DOHH2 (cell line): ENCODE results near the gene CEP85L.

Experiments used
- H3F3A ChIP-seq: fragments of 200-600 bp; sonication (generic), shearing (Covaris generic); 2 replicates; pipeline ENCODE4 v1.6.0; 2016; ENCODE audit warnings: antibody characterized with exemption, mild to moderate bottlenecking; ENCODE audit not compliant: control insufficient read depth, insufficient read depth
- H3K27ac ChIP-seq: fragments of 200-600 bp; sonication (generic); 2 replicates; pipeline ENCODE4 v1.5.1; 2014; ENCODE audit warnings: low read depth, mild to moderate bottlenecking, low read length, moderate library complexity
- H3K27me3 ChIP-seq: fragments of 200-600 bp; sonication (generic); 2 replicates; pipeline ENCODE4 v1.6.1; 2014; ENCODE audit warnings: mild to moderate bottlenecking, low read length, mixed read lengths; ENCODE audit not compliant: control insufficient read depth
- H3K36me3 ChIP-seq: fragments of 200-600 bp; sonication (generic); 2 replicates; pipeline ENCODE4 v1.6.1; 2014; ENCODE audit warnings: mild to moderate bottlenecking, low read length, moderate library complexity, mixed read lengths; ENCODE audit not compliant: control insufficient read depth
- H3K4me1 ChIP-seq: fragments of 200-600 bp; sonication (generic); 2 replicates; pipeline ENCODE4 v1.6.1; 2014; ENCODE audit warnings: mild to moderate bottlenecking, low read length, mixed read lengths; ENCODE audit not compliant: control insufficient read depth
- H3K4me2 ChIP-seq: fragments of 200-600 bp; sonication (generic); 2 replicates; pipeline ENCODE4 v1.6.0; 2014; ENCODE audit warnings: mild to moderate bottlenecking, low read length, moderate library complexity
- H3K4me3 ChIP-seq: fragments of 200-600 bp; sonication (generic); 2 replicates; pipeline ENCODE4 v1.5.1; 2014; ENCODE audit warnings: mild to moderate bottlenecking, low read length, mixed read lengths
- H3K79me2 ChIP-seq: fragments of 200-600 bp; sonication (generic); 2 replicates; pipeline ENCODE4 v1.6.1; 2014; ENCODE audit warnings: mild to moderate bottlenecking, low read length, mixed read lengths; ENCODE audit not compliant: control insufficient read depth
- H3K9me2 ChIP-seq: fragments of 200-600 bp; sonication (generic); replicated peaks from 2 replicates; pipeline ENCODE4 v1.6.1; 2014; ENCODE audit warnings: mild to moderate bottlenecking, low read length, mixed read lengths; ENCODE audit not compliant: control insufficient read depth
- H3K9me3 ChIP-seq: fragments of 200-600 bp; sonication (generic); 2 replicates; pipeline ENCODE4 v1.6.1; 2014; ENCODE audit warnings: antibody characterized with exemption, low read length, mixed read lengths; ENCODE audit not compliant: control insufficient read depth, insufficient read depth
- H4K20me1 ChIP-seq: fragments of 200-600 bp; sonication (generic); 2 replicates; pipeline ENCODE4 v1.6.0; 2014; ENCODE audit warnings: low read depth, mild to moderate bottlenecking, antibody characterized with exemption, low read length, moderate library complexity; ENCODE audit not compliant: control insufficient read depth, insufficient read depth
- CTCF ChIP-seq: fragments of 200-600 bp; sonication (generic); IDR thresholded peaks from one replicate; pipeline ENCODE4 v1.5.1; 2014; ENCODE audit warnings: antibody characterized with exemption, mild to moderate bottlenecking, low read depth, low read length; ENCODE audit not compliant: poor library complexity, severe bottlenecking
- EZH2phosphoT487 ChIP-seq: fragments of 200-600 bp; sonication (generic); IDR thresholded peaks from 2 replicates; pipeline ENCODE4 v1.6.1; 2017; ENCODE audit warnings: borderline replicate concordance, mild to moderate bottlenecking, antibody characterized with exemption, low read length, moderate library complexity, mixed read lengths

CEP85L gene

GRCh38 chr6:118565311-118565960 lies 86.0 kb downstream of the CEP85L start:
- no peaks in the 10 kb centered on the region for H3K79me2 ChIP-seq
- H3K27me3 ChIP-seq = no peaks in the 10 kb centered on the region
- H3K4me1 ChIP-seq = peaks cover 16% of the 10 kb centered on the region
- H3K4me2 ChIP-seq = 0 out of 2 replicates have a peak overlapping the region, but pooled peaks have one; percentile 20
- H3F3A ChIP-seq = no peaks in the 10 kb centered on the region
- no peak overlapping the region for H3K4me3 ChIP-seq
- H3K27ac ChIP-seq = no peak overlapping the region
- H3K9me3 ChIP-seq = no peaks in the 10 kb centered on the region
- TF ChIP-seq CTCF (peak; percentile 77), EZH2phosphoT487 (no peak)
- H3K9me2 ChIP-seq = no peaks in the 10 kb centered on the region
- peaks cover 7% of the 10 kb centered on the region; the same call in 1 of the 2 replicates for H3K36me3 ChIP-seq
- no peaks in the 10 kb centered on the region for H4K20me1 ChIP-seq

- Histone ChIP-seq H3K4me2 (no peak overlapping the region), H3K79me2 (no peaks in the 10 kb centered on the region), H3K27ac (no peak overlapping the region), H3F3A (no peaks in the 10 kb centered on the region), H3K27me3 (no peaks in the 10 kb centered on the region), H3K9me3 (no peaks in the 10 kb centered on the region), H3K9me2 (no peaks in the 10 kb centered on the region), H3K36me3 (peaks cover 7% of the 10 kb centered on the region; the same call in 1 of the 2 replicates), H3K4me3 (no peak overlapping the region), H4K20me1 (no peaks in the 10 kb centered on the region), H3K4me1 (peaks cover 30% of the 10 kb centered on the region)
- no peak for TF ChIP-seq EZH2phosphoT487
- TF ChIP-seq CTCF = no peak
These were observed 88.4 kb downstream of the CEP85L start for GRCh38 chr6:118562959-118563358.

- Histone ChIP-seq H3K9me2 (no peaks in the 10 kb centered on the region), H3K9me3 (no peaks in the 10 kb centered on the region), H3K4me1 (peaks cover 30% of the 10 kb centered on the region), H3K36me3 (peaks cover 7% of the 10 kb centered on the region; the same call in 1 of the 2 replicates), H3K4me2 (no peak overlapping the region), H3K4me3 (no peak overlapping the region), H3K27ac (no peak overlapping the region), H4K20me1 (no peaks in the 10 kb centered on the region), H3K79me2 (no peaks in the 10 kb centered on the region), H3F3A (no peaks in the 10 kb centered on the region), H3K27me3 (no peaks in the 10 kb centered on the region)
- TF ChIP-seq CTCF (no peak), EZH2phosphoT487 (no peak)
These were observed 89.1 kb downstream of the CEP85L start for GRCh38 chr6:118562248-118562647.
